H9 (cell line): ENCODE data around the gene DRGX. TPM values are rescaled to one million over a fixed set of nuclear protein-coding genes. Genes with fewer than 3 reads are reported as not detected.
A peak's percentile ranks its signal among the peaks of the same experiment; 100 is the strongest.

Source experiments
- DNase-seq: peaks from one replicate; pipeline ENCODE4 v3.0.0-alpha.2; 2017
- H2AFZ ChIP-seq: one replicate; pipeline ENCODE4 v1.6.1; 2013; ENCODE audit warnings: mild to moderate bottlenecking, low read length, control low read depth, moderate library complexity
- H2AK5ac ChIP-seq: 2 replicates; pipeline ENCODE4 v1.6.1; 2013; ENCODE audit warnings: low read length, control low read depth, mixed read lengths; ENCODE audit not compliant: insufficient read length
- H2BK120ac ChIP-seq: one replicate; pipeline ENCODE4 v1.6.1; 2013; ENCODE audit warnings: low read depth, mild to moderate bottlenecking, low read length, control low read depth, inconsistent platforms; ENCODE audit not compliant: poor library complexity, severe bottlenecking
- H2BK12ac ChIP-seq: 2 replicates; pipeline ENCODE4 v1.6.1; 2013; ENCODE audit warnings: low read length, control low read depth, mixed read lengths, low read depth; ENCODE audit not compliant: insufficient read length
- H2BK15ac ChIP-seq: 2 replicates; pipeline ENCODE4 v1.6.1; 2013; ENCODE audit warnings: low read depth, low read length, control low read depth
- H2BK20ac ChIP-seq: one replicate; pipeline ENCODE4 v1.6.1; 2013; ENCODE audit warnings: low read depth, mild to moderate bottlenecking, low read length, control low read depth, inconsistent platforms; ENCODE audit not compliant: poor library complexity, severe bottlenecking
- H2BK5ac ChIP-seq: 2 replicates; pipeline ENCODE4 v1.6.1; 2013; ENCODE audit warnings: low read length, control low read depth, mixed read lengths; ENCODE audit not compliant: insufficient read length
- H3K14ac ChIP-seq: 2 replicates; pipeline ENCODE4 v1.6.1; 2013; ENCODE audit warnings: low read length, control low read depth; ENCODE audit not compliant: insufficient read depth
- H3K18ac ChIP-seq: 2 replicates; pipeline ENCODE4 v1.6.1; 2013; ENCODE audit warnings: low read depth, mild to moderate bottlenecking, mixed read lengths, low read length, control low read depth; ENCODE audit not compliant: insufficient read length
- H3K23ac ChIP-seq: 2 replicates; pipeline ENCODE4 v1.6.1; 2013; ENCODE audit warnings: low read length, control low read depth, mixed read lengths, low read depth; ENCODE audit not compliant: insufficient read length
- H3K23me2 ChIP-seq: 2 replicates; pipeline ENCODE4 v1.6.1; 2013; ENCODE audit warnings: low read depth, mild to moderate bottlenecking, mixed read lengths, low read length, control low read depth; ENCODE audit not compliant: insufficient read length, poor library complexity, severe bottlenecking
- H3K27ac ChIP-seq: 2 replicates; pipeline ENCODE4 v1.5.1; 2013; ENCODE audit warnings: low read length, control low read depth, mixed read lengths, low read depth; ENCODE audit not compliant: insufficient read length
- H3K27me3 ChIP-seq: 2 replicates; pipeline ENCODE4 v1.6.1; 2013; ENCODE audit warnings: low read length, control low read depth, inconsistent platforms; ENCODE audit not compliant: insufficient read depth
- H3K4ac ChIP-seq: 2 replicates; pipeline ENCODE4 v1.6.1; 2013; ENCODE audit warnings: low read depth, mild to moderate bottlenecking, control low read depth, inconsistent platforms, low read length, moderate library complexity
- H3K4me1 ChIP-seq: 2 replicates; pipeline ENCODE4 v1.6.1; 2013; ENCODE audit warnings: low read length, control low read depth, inconsistent platforms; ENCODE audit not compliant: insufficient read depth
- H3K4me2 ChIP-seq: 2 replicates; pipeline ENCODE4 v1.6.1; 2013; ENCODE audit warnings: low read length, control low read depth, mixed read lengths; ENCODE audit not compliant: insufficient read length, insufficient read depth
- H3K56ac ChIP-seq: 2 replicates; pipeline ENCODE4 v1.6.1; 2013; ENCODE audit warnings: low read depth, mild to moderate bottlenecking, mixed read lengths, low read length, control low read depth; ENCODE audit not compliant: insufficient read length
- H3K79me1 ChIP-seq: 2 replicates; pipeline ENCODE4 v1.6.1; 2013; ENCODE audit warnings: low read depth, mild to moderate bottlenecking, moderate library complexity, low read length, control low read depth, inconsistent platforms; ENCODE audit not compliant: insufficient read depth, poor library complexity, severe bottlenecking
- H3K79me2 ChIP-seq: 2 replicates; pipeline ENCODE4 v1.6.1; 2013; ENCODE audit warnings: low read length, control low read depth, inconsistent platforms; ENCODE audit not compliant: insufficient read depth
- H3K9ac ChIP-seq: 2 replicates; pipeline ENCODE4 v1.6.1; 2013; ENCODE audit warnings: low read length, control low read depth, mixed read lengths; ENCODE audit not compliant: insufficient read length; ENCODE audit errors: extremely low read depth
- H3K9me3 ChIP-seq: one replicate; pipeline ENCODE4 v1.6.1; 2013; ENCODE audit warnings: low read depth, low read length, inconsistent platforms; ENCODE audit not compliant: control insufficient read depth
- H3T11ph ChIP-seq: one replicate; pipeline ENCODE4 v1.6.1; 2013; ENCODE audit warnings: mild to moderate bottlenecking, low read length, control low read depth, inconsistent platforms
- H4K20me1 ChIP-seq: one replicate; pipeline ENCODE4 v1.6.1; 2013; ENCODE audit not compliant: control insufficient read depth, insufficient read length, insufficient read depth
- H4K5ac ChIP-seq: 2 replicates; pipeline ENCODE4 v1.6.1; 2013; ENCODE audit warnings: low read depth, mild to moderate bottlenecking, mixed read lengths, low read length, control low read depth; ENCODE audit not compliant: insufficient read length
- H4K8ac ChIP-seq: replicated peaks from 2 replicates; pipeline ENCODE4 v1.6.1; 2013; ENCODE audit warnings: low read length, control low read depth, mixed read lengths, low read depth; ENCODE audit not compliant: insufficient read length
- H4K91ac ChIP-seq: 2 replicates; pipeline ENCODE4 v1.6.1; 2013; ENCODE audit warnings: low read depth, mild to moderate bottlenecking, moderate library complexity, mixed read lengths, low read length, control low read depth; ENCODE audit not compliant: insufficient read length
- H3K27ac Mint-ChIP-seq, 3 experiments: 2 replicates in 2 of 3; 3 replicates in 1 of 3; pipeline ENCODE4 v1.8.0; 2020 to 2021; ENCODE audit warnings: mixed read lengths in 3 of 3, mild to moderate bottlenecking in 1 of 3, moderate library complexity in 1 of 3
- H3K27me3 Mint-ChIP-seq: 2 replicates; pipeline ENCODE4 v1.8.0; 2021; ENCODE audit warnings: low read depth, mild to moderate bottlenecking, moderate library complexity, mixed read lengths
- H3K36me3 Mint-ChIP-seq, 3 experiments: 2 replicates in 2 of 3; 3 replicates in 1 of 3; pipeline ENCODE4 v1.8.0; 2020 to 2021; ENCODE audit warnings: low read depth in 3 of 3, mixed read lengths in 3 of 3; ENCODE audit not compliant: insufficient read depth in 1 of 3
- H3K4me1 Mint-ChIP-seq, 2 experiments: 2 replicates each; pipeline ENCODE4 v1.8.0; 2020; ENCODE audit warnings: mixed read lengths in 2 of 2
- H3K4me3 Mint-ChIP-seq, 2 experiments: 2 replicates in 1 of 2; 3 replicates in 1 of 2; pipeline ENCODE4 v1.8.0; 2020 to 2021; ENCODE audit warnings: mild to moderate bottlenecking in 2 of 2, mixed read lengths in 2 of 2, moderate library complexity in 1 of 2
- H3K9me3 Mint-ChIP-seq, 2 experiments: 2 replicates in 1 of 2; 3 replicates in 1 of 2; pipeline ENCODE4 v1.8.0; 2020; ENCODE audit warnings: mild to moderate bottlenecking in 2 of 2, mixed read lengths in 2 of 2, moderate library complexity in 1 of 2
- CTCF ChIP-seq: fragments of 200-600 bp; sonication (generic); conservative IDR thresholded peaks from 3 replicates; pipeline ENCODE4 v1.8.0; 2021; ENCODE audit warnings: antibody characterized with exemption, mild to moderate bottlenecking
- WGBS: extraction: QIAGEN DNeasy Blood & Tissue Kit; methylation state at CpG from one replicate; pipeline ENCODE4 v1.1.7; 2013; ENCODE audit warnings: missing lambda C conversion rate, low lambda C conversion rate, mixed read lengths; ENCODE audit not compliant: insufficient read length; ENCODE audit errors: extremely low coverage; 5-methylcytosine and 5-hydroxymethylcytosine counted together
- total RNA-seq: library from RNA; stranded (reverse); gene quantifications from 2 replicates; pipeline ENCODE4 v1.2.1, GENCODE V29; 2021

Gene DRGX
- total RNA-seq, 1 experiment from 2014 or later, result not detected

GRCh38 chr10:49359349-49360270, 36.3 kb downstream of the DRGX start:
- Histone ChIP-seq H2AFZ (no peak overlapping the region), H4K5ac (no peak overlapping the region), H3K9me3 (no peaks in the 10 kb centered on the region), H4K20me1 (no peaks in the 10 kb centered on the region), H3K4me2 (no peak overlapping the region), H3K4ac (no peak overlapping the region), H2BK15ac (peak overlapping the region; percentile 57; the same call in 1 of the 2 replicates), H3K27me3 (no peaks in the 10 kb centered on the region), H3K23me2 (no peaks in the 10 kb centered on the region), H2BK20ac (no peak overlapping the region), H4K8ac (no peak overlapping the region), H2BK120ac (no peak overlapping the region), H3K79me1 (no peaks in the 10 kb centered on the region), H3K4me1 (peaks cover 4% of the 10 kb centered on the region), H3K18ac (peak overlapping the region; percentile 48), H4K91ac (no peak overlapping the region), H3K56ac (no peak overlapping the region), H3K27ac (no peak overlapping the region), H2BK12ac (no peak overlapping the region), H3K9ac (no peak overlapping the region), H2BK5ac (no peak overlapping the region), H2AK5ac (no peak overlapping the region), H3K79me2 (no peaks in the 10 kb centered on the region), H3T11ph (no peak overlapping the region), H3K14ac (peak overlapping the region; percentile 28; the same call in 1 of the 2 replicates), H3K23ac (no peak overlapping the region)
- WGBS, result no CpG with 5 or more reads among the region's 13 CpGs
- Mint-ChIP-seq H3K4me3 (no peak overlapping the region), H3K36me3 (no peaks in the 10 kb centered on the region), H3K4me1 (peaks cover 9 to 10% of the 10 kb centered on the region in 2 experiments), H3K9me3 (peaks cover 0 to 2% of the 10 kb centered on the region in 2 experiments; a peak in 2 of 5 replicates), H3K27me3 (no peaks in the 10 kb centered on the region; the same call in 1 of the 2 replicates), H3K27ac (peak overlapping the region in 1 of 3 experiments; percentile 81; a peak in 1 of 7 replicates)
- DNase-seq, result peak; percentile 78
- no peak for TF ChIP-seq CTCF
